GM21825 (cell line): ENCODE data around the gene SMAD3.
A peak's percentile ranks its signal among the peaks of the same experiment; 100 is the strongest.
"Not testable (repeated sequence)": the region's sequence is repeated elsewhere in the genome, so short reads cannot be mapped to it uniquely, and the experiment has no call there.

Experiments used
- ATAC-seq: cut with Tn5 transposase; IDR thresholded peaks from one replicate; pipeline ENCODE4 v1.9.1; 2021; ENCODE audit warnings: mild to moderate bottlenecking, moderate library complexity; ENCODE audit not compliant: unreplicated experiment

SMAD3 gene

DNA sequence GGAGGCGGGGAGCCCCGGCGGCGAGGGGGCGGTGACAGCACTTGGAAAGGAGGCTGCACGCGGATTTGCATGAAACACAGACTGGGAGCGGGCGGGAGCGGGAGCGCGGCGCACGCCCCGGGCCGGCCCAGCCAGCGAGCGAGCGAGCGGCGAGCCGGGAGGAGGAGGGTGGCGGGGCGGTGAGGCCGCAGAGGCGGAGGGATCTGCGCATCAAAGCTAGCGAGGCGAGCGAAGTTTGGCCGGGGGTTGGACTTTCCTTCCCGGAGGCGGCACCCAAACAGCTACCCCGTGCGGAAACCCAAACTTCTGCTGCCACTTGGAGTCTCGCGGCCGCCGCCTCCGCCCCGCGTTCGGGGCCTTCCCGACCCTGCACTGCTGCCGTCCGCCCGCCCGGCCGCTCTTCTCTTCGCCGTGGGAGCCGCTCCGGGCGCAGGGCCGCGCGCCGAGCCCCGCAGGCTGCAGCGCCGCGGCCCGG, at the start of gene SMAD3:
Gene SMAD3, plus strand, starts transcription at position 72 of the 475 bp plus-strand sequence. CDS start 553 bp downstream, outside the sequence.
- ATAC-seq: peak; percentile 51

DNA sequence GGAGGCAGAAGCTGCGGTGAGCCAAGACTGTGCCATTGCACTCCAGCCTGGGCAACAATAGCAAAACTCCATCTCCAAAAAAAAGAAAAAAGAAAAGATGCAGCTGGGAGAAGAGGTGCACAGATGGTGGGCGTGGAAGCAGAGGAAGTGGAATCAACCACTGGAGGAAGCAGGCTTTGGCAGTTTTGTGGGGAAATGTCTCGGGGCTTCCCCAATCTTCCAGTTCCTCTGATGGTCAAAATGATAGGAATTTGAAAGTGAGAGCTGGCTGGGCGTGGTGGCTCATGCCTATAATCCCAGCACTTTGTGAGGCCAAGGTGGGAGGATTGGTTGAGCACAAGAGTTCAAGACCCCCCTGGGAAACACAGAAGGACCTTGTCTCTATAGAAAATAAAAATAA, 48.1 kb upstream of the SMAD3 start:
- ATAC-seq: no peak

GRCh38 chr15:67018026-67018425, 47.4 kb upstream of the SMAD3 start:
- ATAC-seq: no peak

GRCh38 chr15:67018441-67018840, 47.0 kb upstream of the SMAD3 start:
- ATAC-seq: no peak

DNA sequence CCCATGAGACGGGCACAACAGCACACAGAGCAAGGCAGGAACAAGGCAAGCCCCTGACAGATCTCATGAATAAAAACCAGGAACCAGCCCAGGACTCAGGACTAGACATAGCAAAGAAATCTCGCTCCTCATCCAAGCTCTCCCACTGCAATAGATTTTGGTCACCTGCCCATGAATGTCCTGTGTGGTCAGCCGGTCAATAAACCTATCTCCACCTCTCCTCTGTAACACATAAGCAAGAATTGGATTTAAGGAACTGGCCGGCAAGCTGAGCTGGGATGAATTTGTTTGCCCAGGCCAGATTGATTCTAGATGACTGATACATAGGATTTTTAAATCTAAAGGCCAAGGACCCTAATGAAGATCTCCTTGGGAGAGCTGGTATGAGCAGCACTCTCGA, 46.3 kb upstream of the SMAD3 start:
- no peak for ATAC-seq

DNA sequence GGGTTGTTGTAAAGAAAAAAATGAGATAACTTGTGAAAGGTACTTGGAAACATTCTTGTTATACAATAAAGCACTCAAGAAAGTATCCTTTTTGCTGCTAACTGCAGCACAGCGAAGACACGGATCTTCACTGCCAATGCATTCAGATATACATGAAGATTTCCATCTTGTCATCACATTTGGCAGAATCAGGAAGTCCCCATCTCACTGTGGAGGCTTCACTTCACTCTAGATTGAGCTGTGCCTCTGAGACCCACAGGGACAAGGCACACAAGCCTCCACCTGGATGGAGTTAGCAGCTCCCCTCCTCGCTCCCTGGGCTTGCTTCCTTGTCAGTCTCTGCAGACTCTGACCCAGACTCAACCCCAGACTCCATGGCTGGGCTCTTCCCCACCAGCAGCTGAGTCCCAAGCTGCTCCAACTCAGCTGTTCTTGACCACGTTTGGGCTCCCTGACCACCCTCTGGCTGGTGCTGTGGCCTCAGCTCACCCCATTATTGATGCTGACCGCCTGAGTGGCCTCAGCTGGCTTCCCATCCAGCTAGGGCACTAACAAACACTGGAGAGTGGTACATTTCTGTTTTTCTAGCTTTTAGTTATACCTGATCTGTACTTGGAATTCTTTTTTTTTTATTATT, 45.4 kb upstream of the SMAD3 start:
- no peak for ATAC-seq

DNA sequence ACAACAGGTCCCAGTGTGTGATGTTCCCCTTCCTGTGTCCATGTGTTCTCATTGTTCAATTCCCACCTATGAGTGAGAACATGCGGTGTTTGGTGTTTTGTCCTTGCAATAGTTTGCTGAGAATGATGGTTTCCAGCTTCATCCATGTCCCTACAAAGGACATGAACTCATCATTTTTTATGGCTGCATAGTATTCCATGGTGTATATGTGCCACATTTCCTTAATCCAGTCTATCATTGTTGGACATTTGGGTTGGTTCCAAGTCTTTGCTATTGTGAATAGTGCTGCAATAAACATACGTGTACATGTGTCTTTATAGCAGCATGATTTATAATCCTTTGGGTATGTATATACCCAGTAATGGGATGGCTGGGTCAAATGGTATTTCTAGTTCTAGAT, 44.7 kb upstream of the SMAD3 start:
- not testable (repeated sequence) for ATAC-seq

GRCh38 chr15:67021455-67021854, 43.9 kb upstream of the SMAD3 start:
- no peak for ATAC-seq

DNA sequence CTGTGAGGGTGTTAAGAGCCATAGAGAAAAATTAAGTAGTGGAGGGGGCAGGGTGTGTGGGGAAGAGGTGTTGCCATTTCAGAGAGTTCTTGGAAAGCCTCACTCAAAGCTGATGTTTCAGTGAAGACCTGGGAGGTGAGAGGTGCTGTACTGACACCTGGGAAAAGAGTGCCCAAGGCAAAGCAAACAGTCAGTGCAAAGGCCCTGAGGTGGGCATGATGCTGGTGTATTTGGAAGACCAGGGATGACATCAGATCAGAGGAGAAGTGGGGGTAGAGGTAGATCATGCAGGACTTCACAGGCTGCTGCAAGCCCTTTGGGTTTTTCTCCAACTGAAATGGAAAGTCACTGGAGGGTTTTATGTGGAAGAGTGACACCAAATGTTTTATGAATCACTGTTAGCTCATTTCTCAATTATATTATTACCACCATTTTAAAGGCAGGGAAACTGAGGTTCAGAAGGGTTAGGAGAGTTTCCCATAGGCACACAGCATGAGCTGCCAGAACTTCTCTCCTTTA, 42.8 kb upstream of the SMAD3 start:
- no peak for ATAC-seq

DNA sequence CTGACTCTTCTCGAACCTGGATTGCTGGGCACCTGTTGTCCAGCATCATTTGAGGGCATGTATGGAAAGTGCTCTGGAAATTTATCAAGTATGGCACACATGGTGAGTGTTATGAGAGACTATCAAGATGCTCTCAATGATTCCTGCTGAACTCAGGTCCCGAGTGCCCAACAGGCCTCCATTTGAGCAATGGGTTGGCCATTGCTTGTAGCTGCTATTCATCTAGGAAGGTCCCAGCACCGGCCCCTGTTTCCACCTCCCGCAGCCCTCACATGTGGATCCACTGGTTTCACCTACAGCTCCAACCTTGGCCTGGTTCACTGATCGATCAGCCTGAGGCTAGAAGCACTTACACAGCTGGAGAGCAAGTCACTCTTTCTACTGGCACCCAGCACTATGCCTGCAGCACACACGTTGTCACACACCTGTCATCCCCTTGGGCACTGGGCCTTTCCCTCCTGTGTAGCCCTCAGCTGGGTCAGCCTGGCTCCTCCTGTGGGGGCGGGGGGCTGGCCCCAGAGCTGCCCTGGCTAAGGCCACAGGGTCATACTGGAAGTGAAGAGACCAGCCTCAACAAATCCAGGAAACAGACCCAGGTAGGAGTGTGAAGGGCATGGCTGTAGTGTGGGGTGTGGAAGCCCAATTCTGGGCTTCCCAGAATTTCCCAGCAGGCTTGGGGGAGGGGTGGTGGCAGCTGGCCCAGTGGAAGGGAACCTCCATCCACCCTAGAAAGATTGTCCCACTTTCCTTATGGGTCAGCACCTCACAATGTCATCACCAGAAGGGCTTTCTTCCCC, 41.7 kb upstream of the SMAD3 start:
- ATAC-seq: no peak

GRCh38 chr15:67024314-67024997, 40.9 kb upstream of the SMAD3 start:
- ATAC-seq: no peak

DNA sequence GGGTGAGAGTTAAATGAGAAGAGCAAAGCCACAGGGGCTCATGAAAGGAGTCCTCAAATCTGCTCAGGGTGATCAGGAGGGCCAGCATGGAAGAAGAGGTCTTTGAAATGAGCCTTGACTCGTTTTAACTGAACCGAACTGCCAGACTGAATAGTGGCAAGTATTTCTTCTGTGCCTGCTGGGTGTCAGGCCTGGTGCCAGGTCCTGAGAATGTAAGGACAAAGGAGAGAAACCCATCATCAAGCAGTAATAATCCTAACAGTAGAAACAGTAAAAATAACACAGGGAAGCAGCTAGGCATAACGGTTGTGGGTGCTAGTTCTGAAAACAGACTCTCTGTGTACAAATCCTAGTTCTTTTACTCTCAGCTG, 40.4 kb upstream of the SMAD3 start:
- ATAC-seq: no peak

GRCh38 chr15:67025719-67026609, 39.4 kb upstream of the SMAD3 start:
- ATAC-seq: no peak

DNA sequence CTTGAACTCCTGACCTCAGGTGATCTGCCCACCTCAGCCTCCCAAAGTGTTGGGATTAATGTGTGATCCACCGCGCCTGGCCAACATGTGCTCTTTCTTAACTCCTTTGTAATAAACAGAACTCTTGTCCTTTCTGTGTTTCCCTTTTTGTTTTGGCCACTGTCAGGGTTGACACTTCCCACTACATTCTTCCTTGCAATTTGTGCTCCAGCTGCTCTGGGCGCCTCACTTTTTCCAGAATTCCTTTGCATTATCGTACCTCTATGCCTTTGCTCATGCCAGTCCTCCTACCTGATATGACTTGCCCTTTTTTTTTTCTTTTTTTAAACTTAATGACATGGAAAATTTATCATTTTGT, 38.8 kb upstream of the SMAD3 start:
- ATAC-seq: no peak

- ATAC-seq: not testable (repeated sequence)
Measured at GRCh38 chr15:67028440-67028839, 37.0 kb upstream of the SMAD3 start.

GRCh38 chr15:67030036-67030762, 35.2 kb upstream of the SMAD3 start:
- ATAC-seq: no peak

- ATAC-seq: no peak
Measured at GRCh38 chr15:67031331-67031730, 34.1 kb upstream of the SMAD3 start.

DNA sequence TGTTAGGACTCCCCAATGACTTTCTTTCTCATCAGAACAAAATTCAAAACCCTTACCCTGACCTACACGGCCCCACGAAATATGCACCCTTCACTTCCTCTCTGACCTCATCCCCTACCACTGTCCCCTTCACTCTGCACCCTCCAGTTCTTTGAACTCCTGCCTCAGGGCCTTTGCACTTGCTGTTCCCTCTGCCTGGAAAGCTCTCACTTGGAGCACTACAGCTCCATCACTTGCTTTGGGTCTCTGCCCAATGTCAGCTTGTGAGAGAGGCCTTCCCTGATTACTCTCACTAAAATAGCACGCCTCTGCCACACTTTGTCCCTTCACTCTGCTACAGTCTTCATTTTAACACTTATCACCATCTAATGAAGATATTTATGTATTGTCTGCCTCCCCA, 32.8 kb upstream of the SMAD3 start:
- ATAC-seq: no peak

DNA sequence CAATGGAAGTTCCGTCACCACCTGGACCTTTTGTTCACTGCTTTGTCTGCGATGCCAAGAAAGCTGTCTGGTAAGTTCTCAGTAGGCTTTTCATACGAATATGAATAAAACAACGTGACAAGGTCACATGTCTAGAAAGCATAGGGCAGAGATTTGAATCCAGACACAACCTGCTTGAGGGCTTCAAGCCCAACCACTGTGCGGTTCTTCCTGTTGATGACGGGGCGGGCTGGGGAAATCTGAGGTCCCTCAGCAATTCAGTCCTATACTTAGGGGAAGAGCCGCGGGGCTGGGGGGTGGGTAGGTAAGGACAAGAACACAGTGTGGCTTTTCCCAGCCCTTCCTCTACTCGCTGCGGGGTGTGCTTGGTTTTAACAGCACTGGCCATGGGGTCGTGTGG, 32.4 kb upstream of the SMAD3 start:
- ATAC-seq: no peak

DNA sequence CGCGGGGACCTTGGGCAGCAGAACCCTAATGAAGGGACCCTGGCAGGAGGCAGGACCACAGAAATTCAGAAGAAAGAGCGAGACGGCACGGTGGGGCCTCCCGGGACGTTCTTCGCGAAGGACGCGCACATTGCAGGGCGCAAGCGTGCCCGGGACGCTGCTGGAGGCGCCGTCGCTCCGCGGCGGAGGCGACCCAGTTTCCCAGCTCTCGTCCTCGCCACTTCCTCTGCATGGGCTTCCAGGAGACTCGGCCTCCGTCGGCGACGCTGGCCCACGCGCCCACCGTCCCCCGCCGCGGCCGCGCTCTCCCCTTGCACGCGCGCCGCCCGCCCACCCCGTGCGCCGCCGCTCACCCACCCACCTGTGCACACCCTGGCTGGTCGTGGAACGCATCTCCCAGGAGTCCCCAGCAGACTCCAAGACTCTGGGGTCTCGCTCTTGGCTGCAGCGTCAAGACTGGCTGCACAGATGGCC, 31.8 kb upstream of the SMAD3 start:
- ATAC-seq: no peak
